Left ventricle myocardium inferior (tissue), 1 donor: ENCODE measurements around the gene EGLN1. TPM values are rescaled to one million over a fixed set of nuclear protein-coding genes. Genes with fewer than 3 reads are reported as not detected.

Experiments
- DNase-seq: peaks from one replicate; pipeline ENCODE4 v3.0.0-alpha.2; 2020
- H3K27ac ChIP-seq: fragments of 200-600 bp; replicated peaks from 2 replicates; pipeline ENCODE4 v1.8.0; 2021
- H3K27me3 ChIP-seq: fragments of 200-600 bp; 2 replicates; pipeline ENCODE4 v1.8.0; 2021; ENCODE audit warnings: low read depth
- H3K36me3 ChIP-seq: fragments of 200-600 bp; 2 replicates; pipeline ENCODE4 v1.8.0; 2021
- H3K4me1 ChIP-seq: fragments of 200-600 bp; 2 replicates; pipeline ENCODE4 v1.8.0; 2021
- H3K4me3 ChIP-seq: fragments of 200-600 bp; 2 replicates; pipeline ENCODE4 v1.8.0; 2021; ENCODE audit warnings: mild to moderate bottlenecking, moderate library complexity
- H3K9me3 ChIP-seq: fragments of 200-600 bp; replicated peaks from 2 replicates; pipeline ENCODE4 v1.8.0; 2021
- intact Hi-C: fragments of 100-400 bp; cut with micrococcal nuclease; formaldehyde crosslinking; loops from one replicate; pipeline ENCODE4 v1.11.0; 2022
- total RNA-seq: library from RNA; stranded (reverse); fragmentation: NEBNext Ultra II Directional; extraction: Animal tissue kit (Norgen Biotek cat#: 25700); gene quantifications from one replicate; pipeline ENCODE4 v1.2.1, GENCODE V29; 2021
- TF ChIP-seq, protein P1 (sequence below): fragments of 200-600 bp; IDR thresholded peaks from 2 replicates; pipeline ENCODE4 v1.8.0; 2021; ENCODE audit warnings: antibody characterized with exemption, mild to moderate bottlenecking, borderline replicate concordance
- donor health status: DM: no; HTN: yes; CAD: no; lungs with severe emphysema.

Gene EGLN1
- total RNA-seq, 1 donor from 2014 or later = 83.2 TPM

DNA sequence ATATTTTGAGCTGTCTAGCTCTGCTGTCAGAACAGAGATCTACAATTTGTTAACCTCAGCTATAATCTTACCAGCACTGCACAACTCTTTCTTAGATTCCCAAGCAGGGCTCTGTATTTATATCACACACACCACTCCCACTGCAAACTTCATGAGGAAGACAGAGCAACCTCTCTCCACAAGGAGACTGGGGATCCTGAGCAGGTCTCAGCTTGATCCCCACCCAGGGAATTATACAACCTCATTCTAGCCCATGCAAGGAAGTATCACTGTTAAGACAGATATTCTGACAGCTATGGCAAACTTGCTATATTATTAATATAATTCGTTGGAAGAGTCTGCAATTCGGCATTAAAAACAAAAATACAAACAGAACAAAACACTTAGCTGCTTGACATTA, 40.4 kb downstream of the EGLN1 start:
- Histone ChIP-seq H3K4me1 (peaks cover 90% of the 10 kb centered on the region), H3K27me3 (no peaks in the 10 kb centered on the region), H3K27ac (no peak overlapping the region), H3K4me3 (no peak overlapping the region), H3K9me3 (no peaks in the 10 kb centered on the region), H3K36me3 (no peaks in the 10 kb centered on the region)
- TF ChIP-seq, protein P1, sequence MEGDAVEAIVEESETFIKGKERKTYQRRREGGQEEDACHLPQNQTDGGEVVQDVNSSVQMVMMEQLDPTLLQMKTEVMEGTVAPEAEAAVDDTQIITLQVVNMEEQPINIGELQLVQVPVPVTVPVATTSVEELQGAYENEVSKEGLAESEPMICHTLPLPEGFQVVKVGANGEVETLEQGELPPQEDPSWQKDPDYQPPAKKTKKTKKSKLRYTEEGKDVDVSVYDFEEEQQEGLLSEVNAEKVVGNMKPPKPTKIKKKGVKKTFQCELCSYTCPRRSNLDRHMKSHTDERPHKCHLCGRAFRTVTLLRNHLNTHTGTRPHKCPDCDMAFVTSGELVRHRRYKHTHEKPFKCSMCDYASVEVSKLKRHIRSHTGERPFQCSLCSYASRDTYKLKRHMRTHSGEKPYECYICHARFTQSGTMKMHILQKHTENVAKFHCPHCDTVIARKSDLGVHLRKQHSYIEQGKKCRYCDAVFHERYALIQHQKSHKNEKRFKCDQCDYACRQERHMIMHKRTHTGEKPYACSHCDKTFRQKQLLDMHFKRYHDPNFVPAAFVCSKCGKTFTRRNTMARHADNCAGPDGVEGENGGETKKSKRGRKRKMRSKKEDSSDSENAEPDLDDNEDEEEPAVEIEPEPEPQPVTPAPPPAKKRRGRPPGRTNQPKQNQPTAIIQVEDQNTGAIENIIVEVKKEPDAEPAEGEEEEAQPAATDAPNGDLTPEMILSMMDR = no peak
- intact Hi-C loops = no loop called here
- DNase-seq = no peak

DNA sequence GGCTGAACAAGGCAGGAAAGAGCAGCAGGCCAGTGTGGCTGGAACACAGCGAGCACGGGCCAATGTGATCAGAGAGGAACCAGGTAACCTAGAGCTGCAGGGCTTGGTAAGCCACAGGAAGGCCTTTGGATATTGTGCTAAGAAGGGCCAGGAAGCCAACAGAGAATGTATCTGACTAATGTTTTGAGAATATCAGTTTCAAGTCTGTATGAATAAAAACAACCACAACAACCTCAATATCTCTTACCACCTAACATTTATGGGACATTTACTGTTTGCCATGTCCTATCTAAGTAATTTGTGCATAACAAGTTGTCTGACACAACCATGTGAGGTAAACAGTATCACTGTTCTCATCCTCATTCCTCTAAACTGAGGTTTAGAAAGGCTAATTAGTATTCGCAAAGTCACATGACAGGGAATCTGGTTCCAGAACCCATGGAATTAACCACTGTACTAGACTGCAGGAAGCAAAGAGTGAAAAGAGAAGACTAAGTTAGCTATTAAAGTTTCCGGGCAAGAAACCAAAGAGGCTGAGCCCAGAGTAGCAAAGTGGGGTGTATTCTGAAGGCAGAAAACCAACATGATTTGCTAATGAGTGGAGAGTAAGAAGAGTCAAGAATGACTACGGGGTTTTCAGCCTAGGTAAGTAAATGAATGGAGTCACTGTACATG, 45.1 kb downstream of the EGLN1 start:
- peaks cover 55% of the 10 kb centered on the region for H3K4me1 ChIP-seq
- no peaks in the 10 kb centered on the region for H3K9me3 ChIP-seq
- TF ChIP-seq, protein P1 = no peak
- H3K27ac ChIP-seq = no peak overlapping the region
- H3K4me3 ChIP-seq = no peak overlapping the region
- H3K27me3 ChIP-seq = no peaks in the 10 kb centered on the region
- no peaks in the 10 kb centered on the region for H3K36me3 ChIP-seq
- no peak for DNase-seq
- intact Hi-C loops = no loop called here

DNA sequence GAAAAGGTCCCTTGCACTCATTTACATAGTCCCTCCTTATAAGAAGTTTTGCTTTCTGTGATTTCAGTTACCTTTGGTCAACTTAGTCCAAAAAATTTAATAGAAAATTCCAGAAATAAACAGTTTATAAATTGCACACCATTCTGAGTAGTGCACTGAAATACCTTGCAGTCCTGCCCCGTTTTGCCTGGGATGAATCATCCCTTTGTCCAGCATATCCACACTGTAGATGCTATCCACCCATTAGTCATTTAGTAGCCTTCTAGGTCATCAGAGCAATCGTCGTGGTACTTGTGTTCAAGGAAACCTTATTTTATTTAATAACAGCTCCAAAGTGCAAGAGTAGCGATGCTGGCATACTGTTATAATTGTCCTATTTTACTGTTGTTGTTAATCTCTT, 46.0 kb downstream of the EGLN1 start:
- H3K9me3 ChIP-seq = no peaks in the 10 kb centered on the region
- H3K4me3 ChIP-seq = no peak overlapping the region
- no peaks in the 10 kb centered on the region for H3K36me3 ChIP-seq
- H3K27ac ChIP-seq = no peak overlapping the region
- H3K27me3 ChIP-seq = no peaks in the 10 kb centered on the region
- peaks cover 47% of the 10 kb centered on the region for H3K4me1 ChIP-seq
- no peak for DNase-seq
- TF ChIP-seq, protein P1 = no peak
- intact Hi-C loops = no loop called here

DNA sequence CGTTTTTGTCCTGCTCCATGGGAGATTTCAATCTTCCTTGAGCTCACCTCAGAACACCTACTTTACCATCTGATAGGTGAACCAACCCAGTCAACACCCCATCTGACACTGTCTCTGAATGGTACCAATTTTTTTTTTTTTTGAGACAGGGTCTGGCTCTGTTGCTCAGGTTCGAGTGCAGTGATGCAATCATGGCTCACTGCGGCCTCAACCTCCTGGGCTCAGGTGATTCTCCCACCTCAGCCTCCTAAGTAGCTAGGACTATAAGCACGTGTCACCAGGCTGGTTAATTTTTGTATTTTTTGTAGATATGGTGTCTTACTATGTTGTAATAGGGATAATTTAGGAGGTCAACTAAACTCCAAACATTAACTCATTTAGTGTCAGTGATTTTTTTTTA, 47.7 kb downstream of the EGLN1 start:
- peaks cover 39% of the 10 kb centered on the region for H3K4me1 ChIP-seq
- H3K9me3 ChIP-seq = no peaks in the 10 kb centered on the region
- peaks cover 12% of the 10 kb centered on the region for H3K36me3 ChIP-seq
- DNase-seq = no peak
- TF ChIP-seq, protein P1 = no peak
- no peak overlapping the region for H3K4me3 ChIP-seq
- no peaks in the 10 kb centered on the region for H3K27me3 ChIP-seq
- intact Hi-C loops = no loop called here
- H3K27ac ChIP-seq = no peak overlapping the region

DNA sequence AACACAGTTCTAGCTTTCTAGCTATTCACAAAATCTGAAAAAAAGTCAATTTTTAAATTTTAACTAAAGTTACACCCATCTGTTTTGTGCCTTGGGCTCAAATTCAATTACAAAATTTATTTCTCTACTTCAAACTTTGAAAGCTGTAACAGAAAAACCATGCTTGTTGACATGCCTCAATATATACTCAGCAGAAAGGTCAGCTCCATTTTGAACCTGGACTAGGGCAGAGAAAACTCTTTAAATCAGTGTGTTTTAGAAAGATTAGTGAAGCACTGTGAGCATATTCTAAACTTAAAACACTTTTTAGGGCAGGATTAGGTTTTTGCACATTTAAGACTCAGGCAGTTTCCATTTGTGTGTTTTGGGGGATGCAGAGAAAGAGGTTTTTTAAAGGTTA, 49.6 kb downstream of the EGLN1 start:
- H3K9me3 ChIP-seq = no peaks in the 10 kb centered on the region
- no peaks in the 10 kb centered on the region for H3K27me3 ChIP-seq
- no peak overlapping the region for H3K4me3 ChIP-seq
- peaks cover 29% of the 10 kb centered on the region for H3K36me3 ChIP-seq
- TF ChIP-seq, protein P1 = no peak
- no peak overlapping the region for H3K27ac ChIP-seq
- DNase-seq = no peak
- peaks cover 20% of the 10 kb centered on the region for H3K4me1 ChIP-seq
- intact Hi-C loops = no loop called here
